Measurements from ENCODE around the gene SLC25A41. TPM values are rescaled to one million over a fixed set of nuclear protein-coding genes. Genes with fewer than 3 reads are reported as not detected.
"Not testable (repeated sequence)": the region's sequence is repeated elsewhere in the genome, so short reads cannot be mapped to it uniquely, and the experiment has no call there.

The SLC25A41 gene
- total RNA-seq, 1 experiment from 2014 or later, result not detected

GRCh38 chr19:6428692-6429418 is 4.7 kb downstream of the SLC25A41 start:
- not testable (repeated sequence) for DNase-seq (ENCODE audit: extremely low read depth, low read depth)

GRCh38 chr19:6427131-6427530 is 6.4 kb downstream of the SLC25A41 start:
- DNase-seq (ENCODE audit: extremely low read depth, low read depth), result no peak

- no peak for DNase-seq (ENCODE audit: extremely low read depth, low read depth)
Observed at GRCh38 chr19:6425732-6426620, 7.6 kb downstream of the SLC25A41 start.

GRCh38 chr19:6424939-6425731 is 8.4 kb downstream of the SLC25A41 start:
- DNase-seq (ENCODE audit: extremely low read depth, low read depth), result peak; percentile 99

- no peak for DNase-seq (ENCODE audit: extremely low read depth, low read depth)
Observed at GRCh38 chr19:6424195-6424938, 9.2 kb downstream of the SLC25A41 start, which contains the start of gene KHSRP. KHSRP (minus strand) TSS chr19:6424811; CDS start chr19:6424701, 110 bp downstream.

- no peak for DNase-seq (ENCODE audit: extremely low read depth, low read depth)
Observed at GRCh38 chr19:6423499-6424194, 9.9 kb downstream of the SLC25A41 start.

- DNase-seq (ENCODE audit: extremely low read depth, low read depth), result no peak
Observed at GRCh38 chr19:6421075-6422014, 12.2 kb downstream of the SLC25A41 start.

- DNase-seq (ENCODE audit: extremely low read depth, low read depth), result no peak
Observed at GRCh38 chr19:6418562-6418932, 15.0 kb downstream of the SLC25A41 start.

GRCh38 chr19:6417713-6418561 is 15.6 kb downstream of the SLC25A41 start:
- peak; percentile 33 for DNase-seq (ENCODE audit: extremely low read depth, low read depth)

GRCh38 chr19:6416658-6417405 is 16.7 kb downstream of the SLC25A41 start:
- DNase-seq (ENCODE audit: extremely low read depth, low read depth), result no peak

- no peak for DNase-seq (ENCODE audit: extremely low read depth, low read depth)
Observed at GRCh38 chr19:6415591-6416190, 17.9 kb downstream of the SLC25A41 start.

- DNase-seq (ENCODE audit: extremely low read depth, low read depth), result no peak
Observed at GRCh38 chr19:6414793-6415590, 18.6 kb downstream of the SLC25A41 start.

- DNase-seq (ENCODE audit: extremely low read depth, low read depth), result no peak
Observed at GRCh38 chr19:6413721-6414643, 19.6 kb downstream of the SLC25A41 start.

GRCh38 chr19:6413291-6413690 is 20.3 kb downstream of the SLC25A41 start:
- no peak for DNase-seq (ENCODE audit: extremely low read depth, low read depth)

Data from NCI-H460 (cell line).